Measurements from ENCODE around the gene TSPAN17. TPM values are rescaled to one million over a fixed set of nuclear protein-coding genes. Genes with fewer than 3 reads are reported as not detected.
A peak's percentile ranks its signal among the peaks of the same experiment; 100 is the strongest.

The TSPAN17 gene
- total and polyA plus RNA-seq, 4 experiments from 2014 or later, result 16.0 to 30.7 (median 27.1) TPM

DNA sequence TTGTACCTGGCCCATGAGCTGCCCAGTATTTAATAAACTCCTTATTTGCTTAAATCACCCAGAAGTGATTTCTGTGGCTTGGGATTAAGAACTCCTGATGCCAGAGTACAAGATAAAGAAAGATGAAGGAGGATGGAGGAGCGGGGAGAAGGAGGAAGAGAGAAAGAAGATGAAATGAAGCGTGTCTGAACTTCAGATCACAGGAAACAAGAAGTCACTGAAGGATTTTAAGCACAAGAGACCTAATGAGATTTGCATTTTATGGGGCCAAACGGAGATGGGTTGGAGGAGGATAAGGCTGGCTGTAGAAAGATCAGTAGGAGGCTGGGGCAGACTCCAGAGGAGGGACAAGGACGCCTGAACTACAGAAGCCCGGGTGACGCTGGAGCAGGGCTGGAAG is 13.7 kb upstream of the TSPAN17 start:
- peak in 1 of 5 donors; percentile 6 for DNase-seq
- Histone ChIP-seq H3K4me3 (ENCODE audit: low read length in 2 of 2) (no peak overlapping the region), H3K27ac (ENCODE audit: low read depth, low read length) (no peak overlapping the region), H3K27me3 (ENCODE audit: insufficient read depth, low read length) (peaks cover 22% of the 10 kb centered on the region), H3K36me3 (ENCODE audit: insufficient read depth, low read length) (no peaks in the 10 kb centered on the region), H3K9me3 (ENCODE audit: control insufficient read depth in 1 of 2, low read length in 2 of 2) (no peaks in the 10 kb centered on the region), H3K4me1 (ENCODE audit: insufficient read depth, low read length) (peaks cover 16% of the 10 kb centered on the region)
- Mint-ChIP-seq H3K27me3 (peaks cover 41 to 54% of the 10 kb centered on the region in 2 donors), H3K4me3 (no peak overlapping the region), H3K4me1 (peaks cover 9 to 13% (median 10%) of the 10 kb centered on the region in 4 donors), H3K27ac (no peak overlapping the region), H3K9me3 (peaks cover 0 to 7% (median 4%) of the 10 kb centered on the region in 8 donors), H3K36me3 (peaks cover 0 to 1% of the 10 kb centered on the region in 2 donors)
- intact Hi-C loops (cut with micrococcal nuclease), result no loop called here
- CTCF ChIA-PET (ENCODE audit: partially characterized antibody), result interaction anchor here (0.7 kb wide), 1 partner anchor 1597 kb away, joined by 3 read pairs; no protein-coding TSS in a partner anchor
- POLR2A ChIA-PET (ENCODE audit: partially characterized antibody), result no interaction called here

DNA sequence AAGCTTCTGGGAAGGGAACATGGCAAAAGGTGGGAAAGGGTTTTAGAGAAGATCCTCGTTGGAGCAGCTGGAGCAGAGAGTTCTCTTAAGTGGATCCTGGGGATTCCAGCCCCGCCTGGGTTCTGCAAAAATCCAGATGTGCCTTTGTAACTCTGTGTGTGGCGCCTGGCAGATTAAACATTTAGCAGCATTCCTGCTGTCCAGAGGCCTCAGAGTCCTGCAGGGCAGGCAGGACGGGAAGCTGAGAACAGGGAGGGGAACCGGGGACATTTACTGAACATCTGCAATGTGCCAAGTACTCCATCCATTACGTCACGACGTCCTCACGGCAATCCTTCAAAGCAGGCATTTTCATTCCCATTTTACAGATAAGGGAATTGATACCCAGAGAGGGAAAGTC is 10.9 kb upstream of the TSPAN17 start:
- peaks cover 27 to 35% of the 10 kb centered on the region in 2 donors for H3K27me3 Mint-ChIP-seq
- no peak for DNase-seq
- H3K9me3 Mint-ChIP-seq, result peaks cover 0 to 7% (median 4%) of the 10 kb centered on the region in 8 donors
- H3K36me3 Mint-ChIP-seq, result peaks cover 0 to 1% of the 10 kb centered on the region in 2 donors
- H3K4me1 Mint-ChIP-seq, result peaks cover 0 to 5% (median 4%) of the 10 kb centered on the region in 4 donors
- H3K4me3 Mint-ChIP-seq, result no peak overlapping the region
- Histone ChIP-seq H3K27ac (ENCODE audit: low read depth, low read length) (no peak overlapping the region), H3K4me3 (ENCODE audit: low read length in 2 of 2) (no peak overlapping the region), H3K36me3 (ENCODE audit: insufficient read depth, low read length) (no peaks in the 10 kb centered on the region), H3K4me1 (ENCODE audit: insufficient read depth, low read length) (no peaks in the 10 kb centered on the region), H3K9me3 (ENCODE audit: control insufficient read depth in 1 of 2, low read length in 2 of 2) (no peaks in the 10 kb centered on the region), H3K27me3 (ENCODE audit: insufficient read depth, low read length) (peaks cover 7% of the 10 kb centered on the region)
- ChIA-PET CTCF (ENCODE audit: partially characterized antibody) (interaction anchor here (2.1 kb wide), 1 partner anchor 24 kb away, joined by 8 read pairs; no protein-coding TSS in a partner anchor), POLR2A (ENCODE audit: partially characterized antibody) (no interaction called here)
- intact Hi-C loops (cut with micrococcal nuclease), result no loop called here
- no peak overlapping the region for H3K27ac Mint-ChIP-seq

DNA sequence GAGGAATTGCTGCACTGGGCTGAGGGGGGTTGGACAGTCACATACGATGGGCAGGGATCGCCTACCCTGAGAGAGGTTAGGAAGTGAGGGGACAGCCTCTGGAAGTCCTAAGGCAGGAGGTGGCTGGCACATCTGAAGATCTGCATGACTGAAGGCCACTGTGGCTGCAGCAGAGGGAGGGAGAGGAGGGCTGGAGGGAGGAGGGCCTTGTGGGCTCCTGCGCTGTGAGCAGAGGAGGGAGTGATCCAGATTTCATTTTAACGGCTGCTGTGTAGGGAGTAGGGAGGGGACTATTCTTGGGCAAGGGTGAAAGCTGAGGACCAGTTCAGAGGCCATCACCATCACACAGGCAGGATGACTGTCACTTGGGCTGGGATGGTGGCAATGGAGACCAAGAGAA is 9.7 kb upstream of the TSPAN17 start:
- intact Hi-C loops (cut with micrococcal nuclease), result no loop called here
- POLR2A ChIA-PET (ENCODE audit: partially characterized antibody), result no interaction called here
- peaks cover 0 to 5% (median 4%) of the 10 kb centered on the region in 4 donors for H3K4me1 Mint-ChIP-seq
- Histone ChIP-seq H3K36me3 (ENCODE audit: insufficient read depth, low read length) (no peaks in the 10 kb centered on the region), H3K9me3 (ENCODE audit: control insufficient read depth in 1 of 2, low read length in 2 of 2) (no peaks in the 10 kb centered on the region), H3K4me3 (ENCODE audit: low read length in 2 of 2) (no peak overlapping the region), H3K27ac (ENCODE audit: low read depth, low read length) (no peak overlapping the region), H3K27me3 (ENCODE audit: insufficient read depth, low read length) (peaks cover 1% of the 10 kb centered on the region), H3K4me1 (ENCODE audit: insufficient read depth, low read length) (no peaks in the 10 kb centered on the region)
- peaks cover 24 to 29% of the 10 kb centered on the region in 2 donors for H3K27me3 Mint-ChIP-seq
- CTCF ChIA-PET (ENCODE audit: partially characterized antibody), result no interaction called here
- peaks cover 0 to 1% of the 10 kb centered on the region in 2 donors for H3K36me3 Mint-ChIP-seq
- H3K27ac Mint-ChIP-seq, result no peak overlapping the region
- peaks cover 0 to 7% (median 4%) of the 10 kb centered on the region in 8 donors for H3K9me3 Mint-ChIP-seq
- DNase-seq, result no peak
- H3K4me3 Mint-ChIP-seq, result no peak overlapping the region

- peak overlapping the region in 1 of 7 donors; percentile 14 for H3K27ac Mint-ChIP-seq
- peak in 1 of 5 donors; percentile 0 for DNase-seq
- H3K9me3 Mint-ChIP-seq, result peaks cover 0 to 7% (median 4%) of the 10 kb centered on the region in 8 donors
- intact Hi-C loops (cut with micrococcal nuclease), result no loop called here
- Histone ChIP-seq H3K9me3 (ENCODE audit: control insufficient read depth in 1 of 2, low read length in 2 of 2) (no peaks in the 10 kb centered on the region), H3K4me3 (ENCODE audit: low read length in 2 of 2) (no peak overlapping the region), H3K36me3 (ENCODE audit: insufficient read depth, low read length) (no peaks in the 10 kb centered on the region), H3K27me3 (ENCODE audit: insufficient read depth, low read length) (no peaks in the 10 kb centered on the region), H3K4me1 (ENCODE audit: insufficient read depth, low read length) (no peaks in the 10 kb centered on the region), H3K27ac (ENCODE audit: low read depth, low read length) (no peak overlapping the region)
- peaks cover 0 to 5% (median 4%) of the 10 kb centered on the region in 4 donors for H3K4me1 Mint-ChIP-seq
- H3K36me3 Mint-ChIP-seq, result peaks cover 0 to 1% of the 10 kb centered on the region in 2 donors
- ChIA-PET POLR2A (ENCODE audit: partially characterized antibody) (no interaction called here), CTCF (ENCODE audit: partially characterized antibody) (interaction anchor here (1.0 kb wide), 1 partner anchor 22 kb away, joined by 3 read pairs; no protein-coding TSS in a partner anchor)
- peaks cover 22 to 26% of the 10 kb centered on the region in 2 donors for H3K27me3 Mint-ChIP-seq
- no peak overlapping the region for H3K4me3 Mint-ChIP-seq
Measured at GRCh38 chr5:176638437-176638836, 8.8 kb upstream of the TSPAN17 start.

DNA sequence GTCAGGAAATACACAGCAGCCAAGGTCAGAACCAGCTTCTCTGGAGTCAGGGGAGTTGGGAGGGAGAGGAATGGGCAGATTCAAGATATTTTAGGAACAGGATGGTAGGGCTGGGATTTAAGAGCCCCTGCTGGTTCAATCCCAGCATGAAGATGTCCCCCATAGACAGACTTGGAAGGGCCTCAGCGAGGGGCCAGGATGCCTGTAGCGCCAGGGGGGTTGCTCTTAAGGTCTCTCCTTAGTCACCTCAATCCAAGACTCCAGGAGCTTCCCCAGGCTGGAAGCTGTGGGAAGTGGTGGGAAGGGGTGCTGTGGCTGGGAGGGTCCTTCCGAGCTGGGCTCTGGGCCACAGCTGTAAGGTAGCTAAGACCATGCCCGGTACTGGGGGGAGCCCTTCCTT is 8.1 kb upstream of the TSPAN17 start:
- Mint-ChIP-seq H3K9me3 (peaks cover 0 to 7% (median 4%) of the 10 kb centered on the region in 8 donors), H3K27ac (no peak overlapping the region), H3K36me3 (peaks cover 0 to 1% of the 10 kb centered on the region in 2 donors), H3K4me3 (no peak overlapping the region), H3K27me3 (peaks cover 15 to 18% of the 10 kb centered on the region in 2 donors), H3K4me1 (no peaks in the 10 kb centered on the region)
- no peaks in the 10 kb centered on the region for H3K36me3 ChIP-seq (ENCODE audit: insufficient read depth, low read length)
- H3K27ac ChIP-seq (ENCODE audit: low read depth, low read length), result no peak overlapping the region
- DNase-seq, result no peak
- intact Hi-C loops (cut with micrococcal nuclease), result no loop called here
- ChIA-PET POLR2A (ENCODE audit: partially characterized antibody) (no interaction called here), CTCF (ENCODE audit: partially characterized antibody) (interaction anchor here (1.0 to 3.9 kb wide), 2 partner anchors 21 to 22 kb away, joined by 3 to 22 read pairs; no protein-coding TSS in a partner anchor)
- H3K27me3 ChIP-seq (ENCODE audit: insufficient read depth, low read length), result no peaks in the 10 kb centered on the region
- H3K4me1 ChIP-seq (ENCODE audit: insufficient read depth, low read length), result no peaks in the 10 kb centered on the region
- no peak overlapping the region for H3K4me3 ChIP-seq (ENCODE audit: low read length in 2 of 2)
- H3K9me3 ChIP-seq (ENCODE audit: control insufficient read depth in 1 of 2, low read length in 2 of 2), result no peaks in the 10 kb centered on the region

- Mint-ChIP-seq H3K4me1 (no peaks in the 10 kb centered on the region), H3K27me3 (peaks cover 11 to 14% of the 10 kb centered on the region in 2 donors), H3K27ac (no peak overlapping the region), H3K9me3 (peaks cover 0 to 7% (median 2%) of the 10 kb centered on the region in 8 donors), H3K36me3 (peaks cover 0 to 1% of the 10 kb centered on the region in 2 donors), H3K4me3 (no peak overlapping the region)
- intact Hi-C loops (cut with micrococcal nuclease), result no loop called here
- H3K4me3 ChIP-seq (ENCODE audit: low read length in 2 of 2), result no peak overlapping the region
- no peak for DNase-seq
- CTCF ChIA-PET (ENCODE audit: partially characterized antibody), result interaction anchor here (3.9 kb wide), 1 partner anchor 21 kb away, joined by 22 read pairs; no protein-coding TSS in a partner anchor
- no peaks in the 10 kb centered on the region for H3K27me3 ChIP-seq (ENCODE audit: insufficient read depth, low read length)
- no peaks in the 10 kb centered on the region for H3K36me3 ChIP-seq (ENCODE audit: insufficient read depth, low read length)
- H3K27ac ChIP-seq (ENCODE audit: low read depth, low read length), result no peak overlapping the region
- POLR2A ChIA-PET (ENCODE audit: partially characterized antibody), result interaction anchor here (0.6 kb wide), 1 partner anchor 14 kb away, joined by 4 read pairs; no protein-coding TSS in a partner anchor
- no peaks in the 10 kb centered on the region for H3K4me1 ChIP-seq (ENCODE audit: insufficient read depth, low read length)
- no peaks in the 10 kb centered on the region for H3K9me3 ChIP-seq (ENCODE audit: control insufficient read depth in 1 of 2, low read length in 2 of 2)
Measured at GRCh38 chr5:176639981-176640380, 7.3 kb upstream of the TSPAN17 start.

DNA sequence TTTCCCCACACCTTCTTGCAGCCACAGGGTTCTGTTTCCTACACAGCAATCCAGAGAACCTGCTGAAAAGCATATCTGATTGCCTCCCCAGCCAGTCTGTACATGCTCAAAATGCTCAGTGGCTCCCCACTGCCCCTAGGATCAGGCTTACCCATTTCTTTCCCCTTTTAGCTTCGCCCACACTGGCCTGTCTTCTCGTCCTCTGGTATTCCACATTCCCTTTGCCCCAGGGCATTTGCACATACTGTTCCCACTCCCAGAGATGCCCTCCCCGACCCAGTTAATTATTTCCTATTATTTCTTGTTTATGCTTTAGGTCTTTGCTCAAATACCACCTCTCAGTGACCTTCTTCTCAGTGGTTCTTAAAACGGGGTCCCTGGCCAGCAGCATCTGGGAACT is 6.7 kb upstream of the TSPAN17 start:
- Histone ChIP-seq H3K27me3 (ENCODE audit: insufficient read depth, low read length) (no peaks in the 10 kb centered on the region), H3K27ac (ENCODE audit: low read depth, low read length) (no peak overlapping the region), H3K4me3 (ENCODE audit: low read length in 2 of 2) (no peak overlapping the region), H3K9me3 (ENCODE audit: control insufficient read depth in 1 of 2, low read length in 2 of 2) (no peaks in the 10 kb centered on the region), H3K4me1 (ENCODE audit: insufficient read depth, low read length) (no peaks in the 10 kb centered on the region), H3K36me3 (ENCODE audit: insufficient read depth, low read length) (no peaks in the 10 kb centered on the region)
- intact Hi-C loops (cut with micrococcal nuclease), result no loop called here
- ChIA-PET POLR2A (ENCODE audit: partially characterized antibody) (interaction anchor here (0.6 kb wide), 1 partner anchor 13 kb away, joined by 4 read pairs; no protein-coding TSS in a partner anchor), CTCF (ENCODE audit: partially characterized antibody) (interaction anchor here (3.9 kb wide), 1 partner anchor 20 kb away, joined by 22 read pairs; no protein-coding TSS in a partner anchor)
- H3K27me3 Mint-ChIP-seq, result peaks cover 5 to 9% of the 10 kb centered on the region in 2 donors
- H3K4me3 Mint-ChIP-seq, result no peak overlapping the region
- no peak overlapping the region for H3K27ac Mint-ChIP-seq
- H3K36me3 Mint-ChIP-seq, result no peaks in the 10 kb centered on the region
- H3K9me3 Mint-ChIP-seq, result peaks cover 0 to 4% (median 0%) of the 10 kb centered on the region in 8 donors
- DNase-seq, result peak in 1 of 5 donors; percentile 24
- peaks cover 0 to 5% (median 0%) of the 10 kb centered on the region in 4 donors for H3K4me1 Mint-ChIP-seq

All from CD4-positive, alpha-beta memory T cell (primary cell).